Embryonic facial prominence (tissue), 1 donor: ENCODE results near the gene TXNDC8.
"Not testable (repeated sequence)": the region's sequence is repeated elsewhere in the genome, so short reads cannot be mapped to it uniquely, and the experiment has no call there.

Source experiments
- DNase-seq: peaks from one replicate; pipeline ENCODE4 v3.0.0-alpha.2; 2016; ENCODE audit errors: extremely low spot score

TXNDC8 gene

DNA sequence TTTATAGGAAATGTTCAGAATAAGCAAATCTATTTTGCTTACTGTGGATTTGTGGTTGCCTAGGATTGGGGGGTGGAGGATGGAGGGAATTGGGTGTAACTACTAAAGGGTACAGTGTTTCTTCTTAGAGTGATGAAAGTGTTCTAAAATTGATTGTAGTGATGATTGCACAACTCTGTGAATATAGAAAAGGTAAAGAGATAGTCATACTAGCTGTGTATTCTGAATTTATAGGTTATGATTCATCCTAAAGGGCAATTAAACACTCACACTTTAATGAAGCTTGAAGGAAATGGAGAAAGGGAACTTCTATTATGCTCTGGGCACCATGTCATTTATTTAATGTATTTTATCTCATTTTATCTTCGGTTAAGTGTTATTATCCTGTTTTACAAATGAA lies 9.9 kb downstream of the TXNDC8 start:
- no peak for DNase-seq

DNA sequence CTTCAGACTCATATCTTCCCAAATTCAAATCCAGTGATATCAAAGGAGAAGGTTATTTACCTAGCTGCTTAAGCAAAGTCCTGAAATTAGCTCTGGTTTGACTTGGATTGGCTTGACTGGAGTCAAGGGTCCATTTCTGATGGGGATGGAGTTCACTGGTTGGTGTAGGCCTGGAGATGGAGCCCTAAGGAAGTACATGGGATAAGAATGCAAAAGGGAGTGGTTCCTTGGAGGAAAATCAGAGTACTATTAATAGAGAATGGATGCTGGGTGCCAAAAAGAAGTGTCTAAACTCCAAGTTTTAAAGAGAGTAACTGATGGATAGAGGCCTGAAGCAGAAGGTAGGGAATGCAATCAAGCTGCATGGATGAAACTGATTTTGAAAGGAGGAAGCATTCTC lies 13.8 kb downstream of the TXNDC8 start:
- DNase-seq = no peak

DNA sequence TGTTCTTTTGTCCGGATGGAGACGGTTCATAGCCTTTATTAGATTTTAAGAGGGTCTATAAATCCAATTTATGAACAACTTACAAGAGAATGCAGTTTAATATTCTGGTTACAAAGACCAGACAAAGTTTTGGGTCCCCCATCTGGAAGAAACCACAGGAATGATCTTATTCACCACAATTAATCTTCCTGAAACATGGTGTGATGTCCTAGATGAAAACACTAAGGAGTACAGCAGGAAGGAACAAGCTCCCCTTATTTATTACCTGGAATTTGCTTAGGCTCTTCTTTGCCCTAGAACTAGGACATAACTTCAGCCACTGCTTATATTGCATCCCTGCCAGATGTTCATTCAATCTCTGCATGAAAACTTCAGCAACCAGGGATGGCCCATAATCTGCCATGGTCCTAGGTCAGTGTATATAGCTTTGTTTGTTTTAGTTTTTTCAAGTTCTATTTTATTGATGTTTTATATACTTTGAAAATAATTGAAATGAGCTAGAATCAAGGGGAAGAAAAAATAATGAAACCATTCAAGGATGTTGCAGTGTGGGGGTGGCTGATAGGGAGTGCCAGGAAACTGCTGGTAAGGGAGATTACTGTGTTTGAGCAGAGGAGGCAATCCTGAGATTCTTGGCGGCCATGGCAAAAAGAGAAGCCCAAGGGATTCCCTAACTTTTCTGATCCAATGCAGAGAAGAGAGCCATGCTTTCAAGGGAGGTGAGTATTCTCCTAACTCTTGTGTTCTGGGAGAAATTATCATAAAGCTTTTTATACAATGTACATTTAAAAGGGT lies 16.8 kb downstream of the TXNDC8 start:
- DNase-seq = no peak

DNA sequence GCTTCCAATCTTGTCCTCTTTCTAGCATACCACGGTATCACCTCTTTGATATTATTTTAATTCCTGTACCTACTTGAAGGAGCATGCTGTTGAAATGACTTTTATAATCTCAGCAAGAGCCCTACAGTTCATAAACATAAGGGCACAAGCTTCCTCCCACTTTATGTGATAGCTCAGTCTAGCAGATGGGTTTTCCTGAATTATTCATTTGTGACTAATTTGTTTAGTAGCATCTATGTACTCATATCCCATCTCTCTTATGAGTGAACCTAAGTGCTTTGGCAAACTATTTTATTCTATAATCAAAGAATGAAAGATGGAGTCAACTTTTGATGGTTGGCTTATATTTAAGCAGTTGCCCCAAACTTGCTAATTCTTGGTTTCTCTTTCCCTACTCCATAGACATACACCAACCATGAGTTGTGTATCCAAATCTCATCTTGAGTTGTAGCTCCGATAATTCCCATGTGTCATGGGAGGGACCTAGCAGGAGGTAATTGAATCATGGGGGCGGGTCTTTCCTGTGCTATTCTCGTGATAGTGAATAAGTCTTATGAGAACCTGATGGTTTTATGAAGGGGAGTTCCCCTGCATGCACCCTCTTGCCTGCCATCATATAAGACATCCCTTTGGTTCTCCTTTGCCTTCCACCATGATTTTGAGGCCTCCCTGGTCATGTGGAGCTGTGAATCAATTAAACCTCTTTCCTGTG lies 17.7 kb downstream of the TXNDC8 start:
- no peak for DNase-seq

DNA sequence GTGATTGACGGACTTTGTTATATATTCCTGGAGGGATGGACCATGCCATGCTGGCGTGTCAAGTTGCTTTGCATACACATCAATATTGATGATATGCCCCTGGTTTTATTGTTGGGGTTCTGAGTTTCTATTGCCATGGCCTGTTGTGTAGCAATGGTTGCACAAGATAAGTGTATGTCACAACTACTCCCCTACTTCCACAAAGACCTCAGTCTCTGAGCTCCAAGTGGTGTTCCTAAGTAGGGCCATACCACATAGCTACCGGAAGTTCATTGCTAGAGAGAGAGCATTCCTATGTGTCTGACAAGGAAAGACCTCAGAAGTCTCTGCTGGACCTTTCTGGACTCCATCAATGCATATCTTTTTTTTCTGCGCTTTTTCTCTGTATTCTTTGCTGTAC lies 19.8 kb downstream of the TXNDC8 start:
- DNase-seq = no peak

DNA sequence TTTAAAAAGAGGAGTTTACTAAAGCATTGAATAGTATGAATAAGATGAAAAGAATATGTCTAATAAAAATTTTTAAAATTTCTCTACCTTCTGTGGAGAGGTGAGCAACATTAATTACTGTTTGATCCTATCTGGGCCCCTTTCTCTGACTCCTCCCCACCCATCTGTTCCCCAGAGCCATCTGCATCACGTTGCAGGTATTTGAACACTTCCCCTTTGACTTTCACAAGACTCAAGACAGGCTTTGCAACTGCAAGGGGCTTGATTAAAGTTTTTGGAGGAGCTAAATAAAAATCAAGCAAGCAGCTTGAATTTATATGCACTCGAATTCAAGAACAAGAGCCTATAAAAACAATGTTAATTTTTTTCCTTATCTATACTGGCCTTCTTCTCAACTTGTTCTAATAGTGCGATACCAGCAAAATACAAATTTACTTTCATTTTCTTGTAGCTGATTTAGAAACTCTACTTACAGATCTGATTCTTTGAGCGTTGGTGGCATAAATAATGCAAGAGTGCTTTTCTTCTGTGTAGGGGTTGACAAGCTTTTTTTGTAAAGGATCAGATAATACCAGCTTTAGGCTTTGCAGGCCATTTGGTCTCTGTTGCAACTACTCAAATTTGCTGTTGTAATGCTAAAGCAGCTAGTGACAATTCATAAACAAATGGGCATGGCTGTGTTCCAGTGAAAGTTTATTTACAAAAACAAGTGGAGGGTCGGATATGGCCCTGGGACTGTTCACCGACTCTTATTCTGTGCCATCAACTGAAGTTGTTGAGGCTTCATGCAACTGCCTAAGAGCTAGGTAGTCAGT lies 21.2 kb downstream of the TXNDC8 start:
- DNase-seq = no peak

DNA sequence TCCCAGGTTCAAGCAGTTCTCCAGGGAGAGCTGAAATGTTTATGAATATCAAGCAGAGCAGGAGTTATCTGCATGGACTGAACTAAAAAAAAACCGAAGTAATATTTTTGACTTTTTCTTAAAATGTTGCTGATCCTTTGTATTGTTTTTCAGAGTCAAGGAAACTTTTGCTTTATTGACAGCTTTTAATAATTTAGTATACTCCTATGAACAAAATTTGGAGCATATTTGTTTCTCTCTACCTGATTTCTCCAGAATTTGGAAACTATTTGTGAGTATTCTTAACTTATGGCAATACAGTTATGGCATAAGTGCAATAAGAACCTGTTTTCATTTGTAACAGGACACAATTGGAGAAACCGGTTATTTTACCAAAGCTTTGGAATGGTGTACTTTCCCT lies 25.7 kb downstream of the TXNDC8 start:
- not testable (repeated sequence) for DNase-seq

DNA sequence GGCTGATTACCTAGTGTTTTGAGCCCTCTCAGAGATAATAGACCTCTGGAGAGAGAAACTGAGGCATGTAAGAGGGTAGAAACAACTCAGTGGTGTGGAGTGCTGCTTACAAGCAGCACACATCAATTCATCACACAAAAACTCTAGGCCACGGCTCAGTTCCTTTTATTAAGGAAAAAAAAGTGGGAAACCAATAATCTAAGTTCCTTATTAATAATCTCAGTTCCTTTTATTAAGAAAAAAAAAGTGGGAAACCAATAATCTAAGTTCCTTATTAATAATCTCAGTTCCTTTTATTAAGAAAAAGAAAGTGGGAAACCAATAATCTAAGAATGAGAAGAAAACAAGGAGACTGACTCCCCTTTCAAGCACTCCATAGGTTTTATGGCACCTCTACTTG lies 28.0 kb downstream of the TXNDC8 start:
- DNase-seq = no peak

DNA sequence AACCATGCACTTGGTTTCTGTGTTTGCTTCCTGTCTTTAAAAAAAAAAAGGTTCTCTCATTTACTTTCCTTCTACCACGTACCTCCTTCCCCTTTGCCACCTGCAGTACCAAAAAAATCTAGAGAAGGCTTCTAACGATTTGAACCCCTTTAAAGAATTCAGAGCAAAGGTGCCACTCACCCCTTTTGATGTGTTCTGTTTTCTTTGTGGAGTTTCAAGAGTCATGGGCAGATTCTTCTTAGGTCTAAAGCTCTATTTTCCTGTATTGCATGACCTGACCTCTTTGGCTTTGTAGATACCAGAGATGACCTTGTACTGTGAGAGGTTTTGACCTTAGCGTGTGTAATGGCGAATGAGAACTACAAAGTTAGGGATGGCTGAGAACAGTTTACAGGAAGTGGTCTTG lies 29.0 kb downstream of the TXNDC8 start:
- DNase-seq = no peak

DNA sequence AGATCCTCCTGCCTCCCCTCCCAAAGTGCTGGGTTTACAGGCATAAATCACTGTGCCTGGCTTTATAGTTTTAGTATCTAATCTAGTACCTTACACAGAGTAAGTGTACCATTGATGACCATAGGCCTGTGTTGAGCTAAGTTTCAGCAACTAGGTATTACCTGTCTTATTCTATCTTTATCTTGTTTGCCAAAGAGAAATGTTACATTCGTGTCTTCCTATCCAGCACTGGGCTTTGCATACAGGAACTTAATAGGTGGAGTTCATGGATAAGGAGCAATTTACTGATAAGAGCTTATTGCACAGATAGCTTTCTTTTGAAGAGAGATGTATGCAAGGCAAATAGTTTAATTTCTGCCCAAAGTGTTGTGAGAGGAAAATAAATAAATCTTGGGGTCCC lies 30.5 kb downstream of the TXNDC8 start:
- DNase-seq = no peak

DNA sequence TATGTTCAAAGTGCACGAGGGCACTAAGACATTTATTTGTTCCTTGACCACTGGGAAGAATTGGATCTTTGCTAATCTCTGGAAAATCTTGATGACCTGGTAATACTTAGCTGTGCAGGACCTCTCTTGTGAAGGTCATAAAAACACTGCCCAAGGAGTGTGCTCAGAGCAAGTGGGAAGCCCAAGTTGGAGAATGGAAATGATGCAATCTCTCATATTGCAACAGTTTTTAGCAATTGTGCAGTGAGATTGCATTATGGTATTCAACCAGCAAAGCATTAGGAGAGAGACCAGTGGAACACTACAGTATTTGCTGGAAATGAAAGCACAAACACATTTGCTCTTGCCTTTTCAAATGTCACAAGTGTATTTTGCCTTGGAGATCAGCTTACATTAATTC lies 34.5 kb downstream of the TXNDC8 start:
- no peak for DNase-seq

DNA sequence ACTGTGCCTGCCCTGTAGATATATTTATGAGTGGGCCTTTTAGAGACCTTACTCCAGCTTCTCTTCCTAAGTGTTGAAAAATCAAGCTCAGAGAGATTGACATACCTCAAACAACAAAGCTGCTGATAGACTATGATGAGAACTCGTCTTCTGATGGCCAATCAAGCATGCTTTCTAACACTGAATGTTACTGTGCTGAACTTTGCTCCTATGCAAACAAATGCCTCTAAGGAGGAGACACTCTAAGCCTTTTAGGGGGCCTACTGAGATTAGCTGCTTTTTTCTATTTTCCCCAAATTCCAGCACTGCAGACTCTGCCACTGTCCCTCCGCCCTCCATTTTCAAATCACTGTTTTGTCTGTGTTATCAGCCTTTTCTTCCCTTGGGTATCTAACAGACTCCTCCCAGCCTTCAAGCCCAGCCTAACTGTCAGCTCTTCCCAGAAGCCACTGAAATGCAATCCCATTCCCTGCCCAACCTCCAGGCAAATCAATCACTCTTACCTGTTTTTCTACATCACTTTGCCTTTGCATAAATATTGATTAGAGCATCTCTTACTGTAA lies 39.5 kb downstream of the TXNDC8 start:
- no peak for DNase-seq

DNA sequence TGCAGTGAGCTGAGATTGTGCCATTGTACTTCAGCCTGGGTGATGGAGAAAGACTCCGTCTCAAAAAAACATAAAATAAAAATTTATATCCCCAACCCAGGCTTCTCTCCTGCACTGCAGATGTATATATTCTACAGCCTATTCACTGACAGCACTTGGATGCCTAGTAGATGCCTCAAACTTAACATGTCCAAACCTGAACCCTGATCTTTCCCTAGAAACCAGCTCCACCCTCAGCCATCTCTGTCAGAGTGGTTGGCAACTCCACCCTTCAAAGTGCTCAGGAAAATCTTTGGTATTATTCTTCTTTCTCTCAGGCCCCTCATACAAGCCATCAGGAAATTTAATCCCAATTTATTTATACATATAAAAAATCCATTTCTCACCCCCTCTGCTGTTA lies 44.4 kb downstream of the TXNDC8 start:
- DNase-seq = no peak

DNA sequence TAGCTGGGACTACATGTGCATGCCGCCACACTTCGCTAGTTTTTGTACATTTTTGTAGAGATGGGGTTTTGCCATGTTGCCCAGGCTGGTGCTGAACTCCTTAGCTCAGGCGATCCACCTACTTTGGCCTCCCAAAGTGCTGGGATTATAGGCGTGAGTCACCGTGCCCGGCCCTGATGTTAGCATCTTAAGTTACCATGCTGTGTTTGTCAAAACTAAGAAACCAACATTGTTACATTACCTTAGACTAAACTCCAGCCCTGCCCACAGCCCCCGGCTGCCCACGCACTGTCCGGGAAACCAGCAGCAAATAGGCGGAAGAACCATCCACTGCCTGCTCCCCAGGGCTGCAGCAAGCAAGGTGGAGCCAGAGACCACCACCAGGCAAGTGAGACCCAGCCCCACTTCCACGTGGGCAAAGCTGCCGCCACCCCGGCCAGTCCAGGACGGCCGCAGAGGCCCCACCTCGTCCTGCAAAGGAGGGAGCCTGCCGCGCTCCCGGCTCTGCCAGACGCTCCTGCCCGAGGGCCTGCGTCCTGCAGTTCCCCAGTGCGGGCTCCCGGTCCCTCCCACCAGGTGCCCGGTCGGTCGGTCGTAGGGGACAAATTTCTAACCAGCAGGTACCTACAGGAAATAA lies 45.6 kb downstream of the TXNDC8 start:
- no peak for DNase-seq

DNA sequence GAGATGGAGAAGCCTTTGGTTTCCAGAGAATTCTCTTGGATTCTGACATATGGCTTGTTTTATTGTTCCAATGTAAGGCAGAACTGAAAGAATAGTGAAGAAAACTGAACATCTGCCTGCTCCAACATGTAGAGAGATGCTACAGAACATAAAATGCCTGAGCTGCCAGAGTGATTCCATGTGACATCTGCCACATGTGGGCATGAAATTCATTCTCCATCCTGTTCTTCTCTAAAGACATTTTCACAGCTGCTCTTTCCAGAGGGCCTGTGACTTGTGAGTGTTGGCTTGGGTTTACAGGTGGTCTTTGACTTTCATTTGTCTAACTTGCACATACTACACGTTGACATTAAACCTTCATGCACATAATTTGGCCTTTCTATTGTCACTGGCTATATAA lies 47.7 kb downstream of the TXNDC8 start:
- DNase-seq = no peak

DNA sequence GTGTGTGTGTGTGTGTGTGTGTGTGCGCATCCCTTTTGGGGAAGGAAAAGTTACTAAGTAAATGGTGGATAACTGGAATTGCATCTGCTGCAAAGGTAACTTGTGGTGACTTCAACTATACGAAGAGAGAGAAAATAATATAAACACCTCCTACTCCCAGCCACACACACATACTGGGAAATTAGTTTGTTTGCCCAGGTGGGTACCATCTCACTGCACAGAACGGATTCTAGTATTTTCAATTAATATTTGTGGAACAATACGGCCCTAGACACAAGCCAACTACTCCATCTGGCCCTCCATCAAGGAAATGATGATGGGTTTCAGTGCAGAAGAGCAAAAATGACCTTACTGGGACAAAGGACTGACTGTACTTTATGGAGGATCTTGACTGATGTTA lies 49.2 kb downstream of the TXNDC8 start:
- no peak for DNase-seq

DNA sequence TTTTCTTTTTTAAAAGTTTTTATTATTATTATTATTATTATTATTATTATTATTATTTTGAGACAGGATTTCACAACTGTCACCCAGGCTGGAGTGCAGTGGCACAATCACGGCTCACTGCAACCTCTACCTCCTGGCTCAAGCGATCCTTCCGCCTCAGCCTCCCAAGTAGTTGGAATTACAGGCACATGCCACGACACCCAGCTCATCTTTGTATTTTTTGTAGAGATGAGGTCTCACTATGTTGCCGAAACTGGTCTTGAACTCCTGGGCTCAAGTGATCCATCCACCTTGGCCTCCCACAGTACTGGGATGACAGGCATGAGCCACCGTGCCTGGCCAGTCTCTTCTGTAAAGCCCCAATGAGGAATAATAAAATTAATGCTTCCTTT lies 50.4 kb downstream of the TXNDC8 start:
- no peak for DNase-seq

DNA sequence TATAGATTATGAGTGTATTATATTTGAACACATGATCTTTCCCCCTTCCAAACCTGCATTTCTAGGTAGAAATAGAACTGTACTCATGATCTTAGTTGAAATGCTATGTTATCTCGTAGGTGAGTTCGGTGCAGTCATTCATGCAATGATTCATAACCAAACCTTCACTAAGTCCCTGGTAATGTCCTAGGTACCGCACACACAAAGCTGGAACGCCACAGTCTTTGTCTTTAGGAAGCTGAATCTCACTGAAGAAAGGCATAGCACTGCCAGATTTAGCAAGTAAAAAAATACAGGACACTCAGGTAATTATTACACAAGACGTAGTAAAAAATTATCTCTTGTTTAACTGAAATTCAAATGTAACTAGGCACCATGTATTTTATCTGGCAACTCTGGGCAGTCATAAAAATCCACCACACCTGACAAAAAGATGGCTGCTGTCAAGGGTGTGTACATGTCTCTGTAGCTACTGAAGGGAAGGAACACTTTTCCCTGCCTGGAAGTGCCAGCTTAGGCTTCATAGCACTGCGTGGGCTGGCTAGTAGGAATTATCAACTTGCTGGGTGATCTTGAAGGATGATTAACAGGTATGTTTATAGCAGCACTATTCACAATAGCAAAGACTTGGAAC lies 53.3 kb downstream of the TXNDC8 start:
- no peak for DNase-seq

DNA sequence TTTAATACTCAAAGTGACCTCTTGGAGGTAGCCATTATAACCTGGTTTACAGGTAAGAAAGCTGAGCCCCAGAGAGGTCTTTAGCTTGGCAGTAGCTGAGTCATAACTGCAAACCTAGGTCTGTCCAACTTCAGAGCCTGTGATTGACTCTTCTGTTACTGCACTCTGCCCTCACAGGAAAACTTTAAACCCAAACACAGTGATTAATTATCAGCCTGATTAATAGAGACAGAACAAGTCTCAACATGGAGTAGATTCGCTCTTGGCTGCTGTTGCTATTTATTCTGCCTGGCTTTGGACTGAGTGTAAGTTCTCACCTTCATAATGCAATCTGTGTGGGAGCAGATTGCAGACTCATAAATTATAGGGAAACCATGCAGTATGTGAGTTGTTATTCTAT lies 53.9 kb downstream of the TXNDC8 start:
- DNase-seq = no peak

DNA sequence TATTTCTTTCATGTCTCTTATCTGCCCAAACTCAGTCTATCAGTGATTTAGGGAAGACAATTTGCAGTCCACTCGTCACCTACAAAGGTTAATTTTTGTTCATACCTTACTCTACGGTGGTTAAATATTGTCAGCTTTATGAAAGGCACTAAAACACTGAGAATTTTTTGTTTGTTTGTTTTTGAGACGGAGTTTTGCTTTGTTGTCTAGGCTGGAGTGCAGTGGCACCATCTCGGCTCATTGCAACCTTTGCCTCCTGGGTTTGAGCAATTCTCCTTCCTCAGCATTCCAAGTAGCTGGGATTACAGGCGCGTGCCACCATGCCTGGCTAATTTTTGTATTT lies 55.0 kb downstream of the TXNDC8 start:
- DNase-seq = no peak

DNA sequence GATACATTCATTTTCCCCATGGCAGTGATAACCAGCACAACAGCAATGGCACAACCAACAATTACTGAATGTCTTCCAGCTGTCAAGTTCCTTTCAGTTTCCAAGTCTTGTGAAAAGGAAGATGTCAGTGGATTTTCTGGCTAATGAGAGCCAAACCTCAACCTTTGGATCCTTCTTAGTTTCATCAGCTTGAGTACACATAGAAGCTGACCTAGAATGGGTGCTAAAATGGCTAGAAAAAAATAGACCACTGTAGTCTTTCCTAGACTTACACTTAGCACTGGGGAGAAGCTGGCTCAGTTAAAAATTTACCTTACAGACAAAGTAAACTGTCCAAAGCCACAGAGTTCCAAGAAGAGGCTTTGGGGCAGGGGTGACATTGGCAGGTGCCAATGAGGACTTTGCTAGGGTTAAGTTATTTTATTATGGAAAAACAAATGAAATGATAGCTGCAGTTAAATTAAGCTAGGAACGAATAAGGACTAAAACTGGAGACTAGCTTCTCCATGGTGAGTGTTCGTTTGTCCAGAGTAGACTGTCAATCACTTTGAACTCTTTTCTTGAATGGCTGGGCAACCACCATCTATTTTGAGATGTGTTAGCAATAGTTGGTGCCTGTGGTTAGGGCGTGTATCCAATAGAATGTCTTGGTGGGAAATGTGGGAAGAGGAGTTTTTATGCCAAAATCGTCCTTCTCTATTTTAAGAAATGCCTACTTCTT lies 55.5 kb downstream of the TXNDC8 start:
- no peak for DNase-seq
